Activated CD4-positive, alpha-beta T cell treated with anti-CD3 and anti-CD28 coated beads, Interleukin-2, amount 50 U/mL, for 4 hours (primary cell): ENCODE data around the gene SBK1.
"Not testable (repeated sequence)": the region's sequence is repeated elsewhere in the genome, so short reads cannot be mapped to it uniquely, and the experiment has no call there.

ENCODE experiments used
- DNase-seq, 2 experiments: peaks; one replicate each; pipeline ENCODE4 v3.0.0-alpha.2; 2020

Gene SBK1

DNA sequence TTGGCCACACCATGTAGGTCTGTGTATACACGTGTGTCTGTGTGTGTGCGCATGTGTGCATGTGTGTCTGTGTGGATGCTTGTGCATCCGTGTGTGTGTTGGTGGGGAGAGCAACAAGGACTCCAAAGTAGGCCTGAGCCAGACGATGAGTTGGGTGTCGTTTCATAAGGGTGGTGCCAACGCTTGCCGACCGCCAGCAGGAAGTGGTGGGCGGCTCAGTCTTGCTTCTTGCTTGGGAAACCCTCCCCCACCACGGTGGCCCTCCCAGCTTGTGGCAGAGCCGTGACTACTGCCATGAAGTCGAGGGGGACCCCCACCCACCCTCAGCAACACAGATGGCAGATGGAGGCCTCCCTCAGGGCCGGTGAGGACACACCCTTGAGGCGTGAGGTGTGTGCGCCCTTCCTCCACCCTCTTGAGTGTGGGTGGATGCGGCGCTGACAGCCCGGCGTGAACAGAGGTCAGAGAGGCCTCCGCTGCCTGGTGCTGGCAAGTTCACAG is 17.5 kb downstream of the SBK1 start:
- DNase-seq: peak; percentile 79 to 84

DNA sequence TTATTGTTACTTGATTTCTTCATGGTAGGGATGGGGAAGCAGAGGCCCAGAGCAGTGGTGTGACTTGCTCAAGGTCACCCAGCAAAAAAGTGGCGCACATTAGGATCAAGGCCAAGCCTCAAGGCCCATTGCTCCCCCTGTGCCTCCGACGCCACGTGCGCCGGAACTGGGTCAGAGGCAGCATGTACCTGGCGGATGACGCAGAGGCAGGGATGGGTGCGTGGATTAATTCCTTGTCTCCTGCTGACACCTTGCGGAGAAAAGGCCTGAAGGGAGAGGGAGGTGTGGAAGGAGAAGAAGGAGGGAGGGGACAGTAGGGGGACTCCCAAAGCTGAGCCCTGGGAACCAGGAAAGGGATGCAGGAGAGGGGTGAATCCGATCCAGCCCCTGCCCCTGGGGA is 18.5 kb downstream of the SBK1 start:
- no peak for DNase-seq

DNA sequence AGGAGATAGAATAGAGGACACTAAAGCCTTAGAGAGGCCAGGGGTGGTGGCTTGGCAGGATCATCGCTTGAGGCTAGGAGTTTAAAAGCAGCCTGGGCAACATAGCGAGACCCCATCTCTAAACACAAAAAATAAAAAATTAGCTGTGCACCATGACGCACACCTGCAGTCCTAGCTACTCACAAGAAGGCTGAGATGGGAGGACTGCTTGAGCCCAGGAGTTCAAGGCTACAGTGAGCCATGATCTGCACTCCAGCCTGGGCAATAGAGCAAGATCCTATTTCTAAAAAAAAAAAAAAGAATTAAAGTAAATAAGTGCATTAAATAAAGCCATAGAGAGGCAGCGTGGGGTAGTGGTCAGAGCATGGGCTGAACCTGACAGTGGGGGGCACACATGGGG is 19.1 kb downstream of the SBK1 start:
- DNase-seq: no peak

DNA sequence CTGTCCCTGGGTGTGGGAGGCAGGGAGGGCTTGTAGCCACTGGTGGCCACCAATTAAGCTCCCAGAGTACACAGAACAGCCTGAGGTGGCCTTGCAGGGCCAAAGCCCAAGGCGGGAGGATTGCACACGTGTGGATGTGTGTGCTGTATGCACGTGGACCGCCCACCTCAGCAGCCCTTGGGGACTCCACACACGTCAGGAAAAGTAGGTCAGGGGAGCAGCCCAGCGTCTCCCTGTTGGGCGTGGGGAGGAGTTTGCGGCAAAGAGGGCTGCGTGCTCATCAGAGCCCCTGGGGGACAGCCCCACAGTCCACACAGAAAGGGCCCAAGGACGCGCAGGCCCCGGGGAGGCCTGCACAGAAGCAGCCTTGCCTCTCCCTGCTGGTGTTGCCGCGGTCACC is 19.6 kb downstream of the SBK1 start:
- peak in 1 of 2 experiments; percentile 30 for DNase-seq

DNA sequence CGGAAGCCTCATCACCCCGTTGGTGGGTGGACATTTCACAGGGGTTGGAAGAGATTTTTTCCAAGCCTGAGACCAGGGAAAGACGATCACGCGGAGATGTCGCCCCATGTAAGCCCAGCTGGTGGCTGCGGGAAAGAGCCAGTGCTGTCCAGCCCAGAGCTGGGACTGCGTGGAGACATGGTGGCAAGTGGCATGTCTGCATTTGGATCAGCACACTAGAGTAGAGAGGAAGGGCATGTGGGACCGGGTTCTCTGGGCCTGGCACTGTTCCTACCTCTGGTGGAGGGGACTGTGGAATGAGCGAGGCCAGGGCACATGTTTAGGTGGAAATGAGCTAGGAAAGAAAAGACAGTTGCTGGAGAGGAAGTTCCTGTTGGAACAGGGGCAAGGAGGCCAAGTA is 20.0 kb downstream of the SBK1 start:
- no peak for DNase-seq

DNA sequence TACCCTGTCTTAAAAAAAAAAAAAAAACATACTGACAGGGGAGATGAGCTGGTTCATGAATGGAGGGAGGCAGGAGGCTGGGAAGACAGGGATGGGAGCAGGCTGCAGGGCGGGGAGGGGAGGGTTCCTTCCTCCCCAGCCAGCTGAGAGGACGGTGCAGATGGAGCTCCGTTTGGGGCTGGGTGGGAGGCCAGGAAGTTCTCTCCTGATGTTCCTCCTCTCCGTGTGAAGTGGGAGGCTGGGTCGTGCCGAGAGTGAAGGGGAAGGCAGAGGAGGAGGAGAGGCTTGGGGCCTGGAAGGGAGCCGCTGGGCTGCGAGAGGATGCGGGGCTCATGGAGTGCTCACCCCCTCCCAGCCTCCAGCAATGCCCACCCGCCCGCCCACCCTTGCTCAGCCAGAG is 21.3 kb downstream of the SBK1 start:
- no peak for DNase-seq

DNA sequence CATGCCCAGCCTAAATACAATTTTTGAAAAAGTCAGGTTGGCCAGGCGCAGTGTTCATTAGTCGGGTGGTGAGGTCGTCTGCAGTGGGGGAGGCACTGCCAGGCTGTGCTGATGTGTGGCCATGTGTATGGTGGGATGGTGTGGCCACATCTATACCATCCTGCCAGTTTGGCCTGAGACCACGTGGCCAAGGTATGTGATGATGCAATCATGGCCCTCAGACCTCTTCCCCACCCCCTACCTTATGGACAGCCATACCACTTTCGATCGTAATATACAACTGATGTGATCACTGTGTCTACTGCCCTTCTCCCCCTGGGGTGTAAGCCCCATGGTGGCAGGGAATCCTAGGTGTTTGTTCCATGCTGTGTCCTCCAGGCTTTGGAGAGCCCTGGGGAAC is 23.7 kb downstream of the SBK1 start:
- DNase-seq: no peak

DNA sequence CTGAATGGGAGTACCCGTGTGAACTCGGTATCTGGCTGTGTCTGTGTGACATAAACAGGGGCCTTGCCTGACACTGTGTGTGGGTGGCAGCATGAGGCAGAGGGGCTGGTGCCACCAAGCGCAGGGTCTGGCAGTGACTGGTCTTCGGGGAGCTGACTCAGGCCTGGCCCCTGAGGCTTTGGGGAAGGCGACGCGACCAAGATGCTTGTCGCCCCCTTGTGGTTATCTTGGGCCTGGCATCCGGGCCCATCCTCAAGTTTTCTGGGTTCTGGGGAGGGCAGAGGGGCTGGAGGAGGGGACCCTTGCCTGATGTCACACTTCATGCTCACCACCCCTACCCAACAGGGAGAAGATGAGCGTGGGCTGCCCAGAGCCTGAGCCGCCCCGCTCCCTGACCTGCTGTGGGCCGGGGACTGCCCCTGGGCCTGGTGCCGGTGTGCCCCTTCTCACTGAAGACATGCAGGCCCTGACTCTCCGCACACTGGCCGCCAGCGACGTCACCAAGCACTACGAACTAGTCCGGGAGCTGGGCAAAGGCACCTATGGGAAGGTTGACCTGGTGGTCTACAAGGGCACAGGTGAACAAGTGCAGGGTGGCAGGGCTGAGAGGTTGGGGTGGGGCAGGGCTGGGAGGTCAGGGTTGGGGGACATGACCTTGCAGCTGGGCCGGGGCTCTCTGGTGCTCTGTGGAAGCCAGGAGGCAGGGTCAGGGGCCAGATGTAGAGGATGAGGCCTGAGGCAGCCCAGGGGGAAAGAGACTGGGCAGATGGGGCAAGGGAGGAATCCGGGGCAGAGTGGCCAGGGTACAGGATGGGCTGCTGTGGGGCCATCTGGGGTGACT is 24.9 kb downstream of the SBK1 start:
- DNase-seq: peak; percentile 63 to 70

DNA sequence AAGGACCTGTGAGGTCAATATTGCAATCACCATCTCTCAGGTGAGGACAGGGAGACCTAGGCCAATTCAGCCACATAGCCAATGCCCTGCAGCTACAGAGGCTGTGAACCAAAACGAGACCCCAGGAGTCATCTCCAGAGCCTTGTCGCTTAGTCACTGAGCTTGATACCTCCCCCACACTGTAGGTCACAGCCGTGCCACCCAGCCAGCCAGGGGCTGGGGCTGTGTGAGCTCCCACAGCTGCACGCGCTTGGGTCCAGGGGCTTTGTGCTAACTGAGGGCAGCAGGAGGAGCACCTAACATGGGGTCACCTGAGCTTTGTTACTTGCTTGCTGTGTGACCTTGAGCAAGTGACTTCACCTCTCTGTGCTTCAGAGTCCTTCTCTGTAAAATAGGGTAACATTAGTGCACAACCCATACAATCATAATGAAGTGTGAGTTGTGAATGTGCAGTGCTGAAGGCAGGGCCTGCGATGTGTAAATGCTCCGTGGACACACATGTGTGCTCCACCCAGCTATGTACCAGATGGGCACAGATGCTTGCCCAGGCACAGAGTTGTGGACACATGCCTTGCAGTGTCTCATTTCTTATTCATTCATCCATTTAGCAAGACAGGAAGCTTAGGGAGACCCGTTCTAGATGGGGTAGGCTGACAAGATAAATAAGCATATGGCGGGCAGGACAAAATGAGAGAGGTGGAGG is 25.9 kb downstream of the SBK1 start:
- DNase-seq: no peak

DNA sequence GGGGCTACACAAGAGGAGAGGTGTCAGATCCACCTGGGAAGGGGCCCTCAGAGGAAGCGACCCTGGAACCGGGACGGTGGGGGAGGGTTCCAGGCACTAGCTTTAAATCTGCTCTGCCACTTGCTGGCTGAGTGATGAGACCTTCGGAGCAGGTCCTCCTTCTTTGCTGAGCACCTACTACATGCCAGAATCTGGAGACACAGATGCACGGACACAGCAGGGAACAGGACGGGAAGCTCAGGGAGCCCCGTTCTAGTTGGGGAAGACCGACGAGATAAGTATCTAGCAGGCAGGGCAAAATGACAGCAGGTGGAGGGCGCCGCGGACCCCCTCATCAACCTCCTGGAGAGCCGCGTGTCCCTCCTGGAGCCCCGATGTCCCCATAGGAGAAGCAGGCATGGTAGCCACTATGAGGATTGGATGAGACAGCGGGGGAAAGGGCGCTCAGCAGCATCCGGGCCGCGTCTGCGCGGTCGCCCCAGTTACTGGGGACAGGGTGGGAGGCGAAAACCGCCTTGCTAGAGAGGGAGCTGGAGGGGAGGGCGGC is 27.2 kb downstream of the SBK1 start:
- DNase-seq: no peak

DNA sequence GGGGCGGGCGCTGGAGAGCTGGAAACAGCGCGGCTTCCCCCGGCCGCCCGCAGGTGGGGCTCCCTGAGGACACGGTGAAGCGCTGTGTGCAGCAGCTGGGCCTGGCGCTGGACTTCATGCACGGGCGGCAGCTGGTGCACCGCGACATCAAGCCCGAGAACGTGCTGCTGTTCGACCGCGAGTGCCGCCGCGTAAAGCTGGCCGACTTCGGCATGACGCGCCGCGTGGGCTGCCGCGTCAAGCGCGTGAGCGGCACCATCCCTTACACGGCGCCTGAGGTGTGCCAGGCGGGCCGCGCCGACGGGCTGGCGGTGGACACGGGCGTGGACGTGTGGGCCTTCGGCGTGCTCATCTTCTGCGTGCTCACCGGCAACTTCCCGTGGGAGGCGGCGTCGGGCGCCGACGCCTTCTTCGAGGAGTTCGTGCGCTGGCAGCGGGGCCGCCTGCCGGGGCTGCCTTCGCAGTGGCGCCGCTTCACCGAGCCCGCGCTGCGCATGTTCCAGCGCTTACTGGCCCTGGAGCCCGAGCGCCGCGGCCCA is 27.8 kb downstream of the SBK1 start:
- no peak for DNase-seq

DNA sequence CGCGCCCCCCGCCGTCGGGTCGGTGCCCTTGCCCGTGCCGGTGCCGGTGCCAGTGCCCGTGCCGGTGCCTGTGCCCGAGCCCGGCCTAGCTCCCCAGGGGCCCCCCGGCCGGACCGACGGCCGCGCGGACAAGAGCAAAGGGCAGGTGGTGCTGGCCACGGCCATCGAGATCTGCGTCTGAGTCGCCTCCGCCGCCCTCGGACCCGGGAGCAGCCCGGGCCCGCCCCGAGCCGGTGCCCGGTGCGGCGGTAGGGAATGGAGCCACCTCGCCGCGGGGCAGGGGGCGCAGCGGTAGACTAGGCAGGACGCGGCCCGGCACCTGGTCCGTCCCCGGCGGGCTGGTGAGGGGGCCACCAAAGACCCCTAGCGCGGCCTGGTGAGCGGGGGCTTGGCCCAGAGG is 28.4 kb downstream of the SBK1 start:
- no peak for DNase-seq

DNA sequence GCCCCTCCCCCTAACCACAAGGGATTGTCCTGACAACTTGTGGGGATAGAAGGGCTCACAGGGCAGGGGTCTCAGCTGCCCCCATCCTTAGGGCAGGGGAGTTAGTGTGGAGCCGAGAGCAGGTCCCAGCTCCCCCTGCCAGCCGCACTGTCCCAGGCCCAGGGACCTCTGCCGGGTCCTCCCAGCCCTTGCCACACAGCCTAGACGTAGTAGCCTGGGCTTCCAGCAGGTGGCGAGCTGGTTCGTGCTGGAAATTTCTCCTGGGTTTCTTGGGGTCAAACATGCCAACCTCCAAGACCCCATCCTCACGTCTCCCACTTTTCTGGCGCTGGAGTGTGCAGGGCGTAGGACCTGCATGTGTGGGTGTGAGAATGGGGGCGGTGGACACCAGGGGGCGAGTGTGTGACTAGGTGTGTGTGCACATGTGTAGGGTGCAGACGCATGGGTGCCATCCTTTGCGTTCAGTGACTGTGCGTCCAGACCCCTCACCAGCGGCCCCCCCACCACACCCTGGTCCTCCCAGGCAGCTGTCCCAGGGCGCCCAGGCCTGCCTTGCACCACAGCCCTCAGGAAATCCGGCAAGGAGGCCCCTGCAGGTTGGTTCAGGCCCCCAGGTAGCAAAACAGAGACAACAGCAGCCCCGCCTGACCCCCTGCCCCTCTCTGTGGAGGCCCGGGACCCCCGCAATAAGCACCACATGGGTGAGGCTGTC is 29.5 kb downstream of the SBK1 start:
- peak; percentile 27 to 29 for DNase-seq

DNA sequence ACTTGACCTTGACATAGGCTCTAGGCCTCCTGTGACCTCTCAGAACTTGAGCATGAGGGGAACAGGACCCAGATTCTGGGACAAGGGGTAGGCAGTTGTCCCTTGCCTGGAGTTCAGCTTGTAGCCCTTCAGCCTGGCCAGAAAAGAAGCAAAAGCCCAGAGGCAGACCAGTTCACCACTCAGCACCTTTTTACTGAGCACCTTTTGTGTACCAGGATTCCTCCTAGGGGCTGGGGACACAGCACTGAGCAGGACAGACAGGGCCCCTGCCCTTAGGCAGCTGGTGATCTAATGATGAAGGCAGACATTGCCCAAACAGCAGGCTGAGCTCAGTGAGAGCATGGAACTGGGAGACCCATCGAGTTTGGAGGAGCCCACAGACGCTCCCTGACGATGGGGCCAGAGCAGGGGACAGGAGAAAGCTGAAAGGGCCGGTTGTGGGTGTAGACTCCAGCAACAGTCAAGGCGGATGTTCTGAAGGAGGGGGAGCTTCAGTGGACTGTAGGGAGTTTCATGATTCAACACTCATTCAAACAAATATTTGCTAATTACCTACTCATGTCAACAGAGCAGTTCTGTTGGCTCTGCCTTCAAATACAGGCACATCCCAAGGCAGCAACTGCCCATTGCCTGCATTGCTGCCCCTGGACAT is 32.0 kb downstream of the SBK1 start:
- DNase-seq: no peak

DNA sequence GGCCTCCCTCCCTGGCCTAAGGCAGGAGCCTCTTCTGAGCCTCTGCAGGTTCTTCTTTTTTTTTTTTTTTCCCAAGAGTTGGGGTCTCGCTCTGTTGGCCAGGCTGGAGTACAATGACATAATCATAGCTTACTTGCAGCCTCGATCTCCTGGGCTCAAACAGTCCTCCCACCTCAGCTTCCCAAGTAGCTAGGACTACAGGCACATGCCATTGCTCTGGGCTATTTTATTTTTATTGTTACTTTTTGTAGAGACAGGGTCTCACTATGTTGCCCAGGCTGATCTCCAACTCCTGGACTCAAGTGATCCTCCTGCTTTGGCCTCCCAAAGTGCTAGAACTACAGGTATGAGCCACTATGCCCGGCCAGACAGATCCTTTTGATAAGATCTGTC is 32.6 kb downstream of the SBK1 start:
- no peak for DNase-seq

DNA sequence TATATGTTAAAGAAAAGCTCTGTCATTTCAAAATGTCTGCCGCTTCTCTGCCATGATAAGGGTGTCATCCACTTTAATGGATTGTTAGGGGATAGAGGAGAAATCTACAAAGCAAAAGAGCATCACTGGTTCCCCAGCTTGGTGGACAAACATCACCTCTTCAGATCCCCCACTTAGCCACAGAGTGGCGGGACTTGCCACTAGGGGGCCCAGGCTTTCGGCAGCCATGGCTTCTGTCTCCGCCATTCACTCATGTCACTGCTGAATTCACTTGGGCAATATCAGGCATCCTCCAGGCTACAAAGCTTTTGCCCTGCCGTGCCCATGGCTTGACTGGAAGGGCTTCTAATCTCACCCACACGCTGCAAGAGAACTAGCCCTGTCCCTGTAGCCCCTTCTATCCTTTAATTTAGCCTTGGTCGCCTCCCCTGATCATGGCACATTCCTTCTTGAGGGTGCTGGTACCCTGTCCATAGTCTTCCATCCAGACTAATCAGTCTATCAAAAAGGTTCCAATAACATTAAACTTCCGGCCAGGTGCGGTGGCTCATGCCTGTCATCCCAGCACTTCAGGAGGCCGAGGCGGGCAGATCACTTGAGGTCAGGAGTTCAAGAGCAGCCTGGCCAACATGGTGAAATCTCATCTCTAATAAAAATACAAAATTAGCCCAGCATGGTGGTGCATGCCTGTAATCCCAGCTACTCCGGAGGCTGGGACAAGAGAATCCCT is 34.7 kb downstream of the SBK1 start:
- peak; percentile 52 to 53 for DNase-seq

DNA sequence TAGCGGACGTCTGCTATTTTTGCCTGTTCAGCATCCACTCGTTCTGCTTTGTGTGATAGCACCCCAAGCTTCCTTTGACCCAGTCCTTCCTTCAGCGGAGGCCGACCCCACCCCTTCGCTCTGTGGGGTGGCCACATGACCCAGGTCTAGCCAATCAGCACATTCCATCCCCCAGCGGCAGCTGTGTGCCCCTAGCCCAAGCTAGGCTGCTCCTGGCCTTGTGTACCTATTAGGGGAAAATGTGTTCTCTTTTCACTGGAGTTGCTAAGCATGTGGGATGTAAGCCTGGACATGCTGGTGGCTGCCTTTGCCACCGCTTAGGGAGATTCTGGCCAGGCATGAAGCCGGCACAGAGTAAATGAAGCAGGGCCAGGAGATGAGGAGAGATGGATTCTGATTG is 37.9 kb downstream of the SBK1 start:
- not testable (repeated sequence) for DNase-seq

DNA sequence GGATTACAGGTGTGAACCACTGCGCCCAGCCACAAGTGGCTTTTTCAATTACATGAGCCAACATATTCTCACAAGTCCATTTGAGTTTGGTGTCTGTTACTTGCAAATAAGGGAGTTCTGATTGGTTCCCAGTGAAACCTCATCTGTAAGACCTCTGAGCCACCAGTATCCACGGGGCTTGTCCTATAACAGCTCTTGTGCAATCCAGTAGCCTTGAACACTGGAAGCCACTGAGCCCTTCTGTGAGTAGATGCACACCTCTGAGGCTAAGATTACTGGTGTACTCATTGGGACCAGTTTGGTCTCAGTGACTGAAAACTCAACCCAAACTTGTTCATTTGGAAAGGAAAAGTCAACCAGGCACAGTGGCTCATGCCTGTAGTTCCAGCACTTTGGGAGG is 38.7 kb downstream of the SBK1 start:
- not testable (repeated sequence) for DNase-seq

DNA sequence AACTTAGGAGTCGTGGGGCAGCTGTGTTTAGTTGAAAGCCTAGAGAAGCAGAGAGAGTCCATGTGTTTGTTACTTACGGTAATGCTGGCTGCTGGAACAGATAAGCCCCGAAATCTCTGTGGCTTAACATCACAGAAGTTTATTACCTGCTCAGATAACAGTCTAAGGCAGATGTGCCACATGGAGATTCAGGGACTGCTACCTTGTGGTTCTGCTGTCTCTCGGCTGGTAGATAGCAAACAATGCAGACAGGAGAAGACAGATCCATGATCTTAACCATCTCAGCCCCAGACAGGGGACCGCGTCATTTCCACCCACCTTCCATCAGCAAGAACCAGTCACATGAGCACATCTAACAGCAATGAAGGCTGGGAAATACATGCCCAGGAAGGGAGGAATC is 40.3 kb downstream of the SBK1 start:
- not testable (repeated sequence) for DNase-seq

DNA sequence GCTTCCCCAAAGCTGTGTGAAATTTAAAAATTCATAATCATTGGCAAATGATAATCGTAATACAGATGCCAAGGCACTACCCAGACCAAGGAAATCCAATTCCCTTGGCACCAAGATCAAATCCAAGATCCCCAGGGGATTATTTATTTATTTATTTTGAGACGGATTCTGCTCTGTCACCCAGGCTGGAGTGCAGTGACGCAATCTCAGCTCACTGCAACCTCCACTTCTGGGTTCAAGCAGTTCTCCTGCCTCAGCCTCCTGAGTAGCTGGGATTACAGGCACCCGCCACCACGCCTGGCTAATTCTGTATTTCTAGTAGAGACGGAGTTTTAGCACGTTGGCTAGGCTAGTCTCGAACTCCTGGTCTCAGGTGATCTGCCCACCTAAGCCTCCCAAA is 43.4 kb downstream of the SBK1 start:
- DNase-seq: not testable (repeated sequence)

DNA sequence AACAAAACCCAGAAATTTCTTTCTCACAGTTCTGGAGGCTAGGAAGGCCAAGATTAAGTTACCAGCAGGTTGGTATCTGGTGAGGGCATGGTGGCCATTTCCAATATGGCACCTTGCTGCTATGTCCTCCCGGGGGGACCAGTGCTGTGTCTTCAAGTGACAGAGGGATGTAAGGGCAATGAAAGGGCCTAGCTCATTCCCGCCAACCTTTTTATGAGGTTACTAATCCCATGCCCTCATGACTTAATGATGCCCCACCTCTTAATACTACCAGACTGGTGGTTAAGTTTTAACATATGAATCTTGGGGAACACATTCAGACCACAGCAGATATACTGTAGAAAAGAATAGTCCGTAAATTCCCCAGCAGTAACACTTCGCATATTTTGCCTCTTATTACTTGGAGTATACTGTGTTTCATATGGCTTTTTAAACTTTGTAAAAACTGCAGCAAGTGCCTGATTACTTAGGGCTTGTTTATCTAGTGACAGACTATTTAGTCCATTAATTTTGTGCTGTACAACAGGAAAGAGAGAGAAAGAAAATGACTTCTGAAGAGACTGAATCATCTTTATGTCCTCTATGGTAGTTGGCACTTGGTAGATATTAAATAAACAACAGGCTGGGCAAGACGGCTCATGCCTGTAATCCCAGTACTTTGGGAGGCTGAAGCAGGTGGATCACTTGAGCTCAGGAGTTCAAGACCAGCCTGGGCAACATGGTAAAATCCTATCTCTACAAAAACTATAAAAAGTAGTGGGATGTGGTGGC is 44.8 kb downstream of the SBK1 start:
- not testable (repeated sequence) for DNase-seq
